Nephron (organoid): ENCODE measurements around the gene FUT6.

ENCODE experiments used
- H3K27ac Mint-ChIP-seq, 3 experiments: 2 replicates each; pipeline ENCODE4 v1.8.0; 2020; ENCODE audit warnings: mixed read lengths in 3 of 3, mild to moderate bottlenecking in 2 of 3, moderate library complexity in 1 of 3
- H3K27me3 Mint-ChIP-seq: 2 replicates; pipeline ENCODE4 v1.8.0; 2021; ENCODE audit warnings: low read depth, mild to moderate bottlenecking, moderate library complexity, mixed read lengths
- H3K36me3 Mint-ChIP-seq: 2 replicates; pipeline ENCODE4 v1.8.0; 2020; ENCODE audit warnings: low read depth, mixed read lengths
- H3K4me1 Mint-ChIP-seq: 2 replicates; pipeline ENCODE4 v1.8.0; 2020; ENCODE audit warnings: mixed read lengths
- H3K4me3 Mint-ChIP-seq, 3 experiments: 2 replicates each; pipeline ENCODE4 v1.8.0; 2020; ENCODE audit warnings: mild to moderate bottlenecking in 3 of 3, mixed read lengths in 3 of 3, moderate library complexity in 2 of 3
- H3K9me3 Mint-ChIP-seq: 2 replicates; pipeline ENCODE4 v1.8.0; 2020; ENCODE audit warnings: mixed read lengths
- TF ChIP-seq, protein P1 (sequence below), 3 experiments: fragments of 200-600 bp; sonication (generic); IDR thresholded peaks; one replicate each; pipeline ENCODE4 v1.5.0; 2021; ENCODE audit warnings: antibody characterized with exemption in 3 of 3; ENCODE audit not compliant: unreplicated experiment in 3 of 3

FUT6 gene

DNA sequence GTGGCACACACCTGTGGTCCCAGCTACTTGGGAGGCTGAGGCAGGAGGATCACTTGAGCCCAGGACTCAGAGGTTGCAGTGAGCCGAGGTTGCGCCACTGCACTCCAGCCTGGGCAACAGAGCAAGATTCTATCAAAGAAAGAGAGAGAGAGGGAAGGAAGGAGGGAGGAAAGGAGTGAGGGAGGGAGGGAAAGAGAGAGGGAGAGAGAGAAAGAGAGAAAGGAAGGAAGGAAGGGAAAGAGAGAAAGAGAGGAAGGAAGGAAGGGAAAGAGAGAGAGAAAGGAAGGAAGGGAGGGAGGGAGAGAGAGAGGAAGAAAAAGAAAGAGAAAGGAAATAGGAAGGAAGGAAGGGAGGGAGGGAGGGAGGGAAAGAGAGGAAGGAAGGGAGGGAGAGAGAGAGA is 22.3 kb downstream of the FUT6 start:
- H3K9me3 Mint-ChIP-seq: no peaks in the 10 kb centered on the region
- peaks cover 21% of the 10 kb centered on the region for H3K27me3 Mint-ChIP-seq
- H3K36me3 Mint-ChIP-seq: no peaks in the 10 kb centered on the region
- H3K27ac Mint-ChIP-seq: no peak overlapping the region
- H3K4me3 Mint-ChIP-seq: no peak overlapping the region
- TF ChIP-seq, protein P1, sequence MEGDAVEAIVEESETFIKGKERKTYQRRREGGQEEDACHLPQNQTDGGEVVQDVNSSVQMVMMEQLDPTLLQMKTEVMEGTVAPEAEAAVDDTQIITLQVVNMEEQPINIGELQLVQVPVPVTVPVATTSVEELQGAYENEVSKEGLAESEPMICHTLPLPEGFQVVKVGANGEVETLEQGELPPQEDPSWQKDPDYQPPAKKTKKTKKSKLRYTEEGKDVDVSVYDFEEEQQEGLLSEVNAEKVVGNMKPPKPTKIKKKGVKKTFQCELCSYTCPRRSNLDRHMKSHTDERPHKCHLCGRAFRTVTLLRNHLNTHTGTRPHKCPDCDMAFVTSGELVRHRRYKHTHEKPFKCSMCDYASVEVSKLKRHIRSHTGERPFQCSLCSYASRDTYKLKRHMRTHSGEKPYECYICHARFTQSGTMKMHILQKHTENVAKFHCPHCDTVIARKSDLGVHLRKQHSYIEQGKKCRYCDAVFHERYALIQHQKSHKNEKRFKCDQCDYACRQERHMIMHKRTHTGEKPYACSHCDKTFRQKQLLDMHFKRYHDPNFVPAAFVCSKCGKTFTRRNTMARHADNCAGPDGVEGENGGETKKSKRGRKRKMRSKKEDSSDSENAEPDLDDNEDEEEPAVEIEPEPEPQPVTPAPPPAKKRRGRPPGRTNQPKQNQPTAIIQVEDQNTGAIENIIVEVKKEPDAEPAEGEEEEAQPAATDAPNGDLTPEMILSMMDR (IDR thresholded peaks at IDR 0.05; ENCODE audit: unreplicated experiment in 3 of 3): no peak
- H3K4me1 Mint-ChIP-seq: no peaks in the 10 kb centered on the region

DNA sequence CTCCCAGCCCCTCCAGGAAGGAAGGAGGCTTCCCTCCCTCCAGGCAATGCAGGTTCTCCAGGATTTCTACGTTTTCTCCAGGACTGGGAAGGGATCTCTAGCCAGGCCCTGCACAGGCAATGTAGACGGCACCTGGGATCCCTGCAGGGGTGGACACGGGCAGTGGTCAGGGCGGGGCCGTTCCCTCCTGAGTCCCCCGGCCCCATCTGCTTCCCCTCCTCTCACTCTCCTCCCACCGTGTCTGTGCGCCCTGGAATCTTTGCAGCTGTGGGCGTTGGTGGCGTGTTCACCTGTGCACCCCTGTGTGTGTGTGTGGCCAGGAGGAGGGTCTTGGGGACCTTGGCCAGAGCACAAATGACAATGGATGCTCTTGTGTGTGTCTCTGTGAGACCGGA is 24.7 kb downstream of the FUT6 start:
- Mint-ChIP-seq H3K9me3 (no peaks in the 10 kb centered on the region), H3K27ac (no peak overlapping the region)

DNA sequence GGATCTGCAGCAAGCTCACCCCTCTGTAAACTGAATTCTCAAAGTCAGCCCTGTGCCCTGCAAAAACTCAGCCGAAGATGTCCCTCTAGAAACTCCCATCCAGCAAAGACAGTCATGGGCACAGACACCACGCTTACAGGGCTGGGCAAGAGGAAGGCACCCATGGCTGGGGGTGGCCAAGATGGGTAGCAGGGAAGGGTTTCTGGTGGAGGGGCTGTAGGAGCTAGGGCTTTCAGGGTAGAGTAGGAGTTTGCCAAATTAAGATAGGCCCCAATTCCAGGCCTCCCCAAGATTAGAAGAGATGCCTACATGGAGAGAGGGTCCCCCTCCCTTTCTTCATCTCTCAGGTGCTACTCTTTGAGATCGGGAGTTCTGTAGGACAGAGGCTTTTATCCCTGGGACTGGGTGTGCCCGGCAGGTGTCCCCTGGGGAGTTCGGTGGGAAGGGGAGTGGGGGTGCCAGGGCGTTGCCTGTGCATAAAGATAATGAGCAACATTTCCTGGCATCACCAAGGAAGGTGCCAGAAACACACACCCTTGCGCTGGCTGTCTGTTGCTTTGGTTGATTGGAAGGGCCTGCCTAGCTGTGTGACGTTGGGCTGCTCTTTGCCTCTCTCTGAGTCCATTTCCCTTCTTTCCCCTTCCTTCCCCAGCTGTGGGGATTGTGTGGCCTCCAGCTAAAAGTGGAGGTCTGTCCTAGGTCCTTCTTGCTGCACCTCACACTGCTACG is 25.2 kb downstream of the FUT6 start:
- Mint-ChIP-seq H3K27ac (no peak overlapping the region), H3K9me3 (no peaks in the 10 kb centered on the region), H3K36me3 (no peaks in the 10 kb centered on the region), H3K4me1 (no peaks in the 10 kb centered on the region), H3K4me3 (no peak overlapping the region), H3K27me3 (peaks cover 21% of the 10 kb centered on the region)
- TF ChIP-seq, protein P1 (IDR thresholded peaks at IDR 0.05; ENCODE audit: unreplicated experiment in 3 of 3): no peak

More for the DNA sequence above, 24.7 kb downstream of the FUT6 start:
- TF ChIP-seq, protein P1 (IDR thresholded peaks at IDR 0.05; ENCODE audit: unreplicated experiment in 3 of 3): no peak
- Mint-ChIP-seq H3K36me3 (no peaks in the 10 kb centered on the region), H3K4me3 (no peak overlapping the region), H3K4me1 (no peaks in the 10 kb centered on the region), H3K27me3 (peaks cover 21% of the 10 kb centered on the region)

DNA sequence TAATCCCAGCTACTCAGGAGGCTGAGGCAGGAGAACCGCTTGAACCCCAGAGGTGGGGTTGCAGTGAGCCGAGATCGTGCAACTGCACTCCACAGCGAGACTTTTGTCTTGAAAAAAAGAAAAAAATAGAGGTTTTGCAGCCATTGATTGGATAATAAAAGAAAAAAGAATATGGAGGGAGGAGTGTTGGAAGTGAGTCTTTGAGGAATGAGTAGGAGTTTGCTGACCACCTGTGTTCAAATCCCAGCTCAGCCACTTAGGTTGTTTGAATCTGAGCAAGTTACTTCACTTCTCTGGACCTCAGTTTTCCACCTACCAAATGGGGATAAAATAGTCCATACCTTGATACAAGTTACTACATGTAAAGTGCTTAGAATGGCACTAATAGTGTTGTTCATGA is 28.4 kb downstream of the FUT6 start:
- Mint-ChIP-seq H3K4me3 (no peak overlapping the region), H3K27me3 (peaks cover 28% of the 10 kb centered on the region), H3K27ac (no peak overlapping the region), H3K36me3 (no peaks in the 10 kb centered on the region), H3K9me3 (no peaks in the 10 kb centered on the region), H3K4me1 (no peaks in the 10 kb centered on the region)
- TF ChIP-seq, protein P1 (IDR thresholded peaks at IDR 0.05; ENCODE audit: unreplicated experiment in 3 of 3): no peak

DNA sequence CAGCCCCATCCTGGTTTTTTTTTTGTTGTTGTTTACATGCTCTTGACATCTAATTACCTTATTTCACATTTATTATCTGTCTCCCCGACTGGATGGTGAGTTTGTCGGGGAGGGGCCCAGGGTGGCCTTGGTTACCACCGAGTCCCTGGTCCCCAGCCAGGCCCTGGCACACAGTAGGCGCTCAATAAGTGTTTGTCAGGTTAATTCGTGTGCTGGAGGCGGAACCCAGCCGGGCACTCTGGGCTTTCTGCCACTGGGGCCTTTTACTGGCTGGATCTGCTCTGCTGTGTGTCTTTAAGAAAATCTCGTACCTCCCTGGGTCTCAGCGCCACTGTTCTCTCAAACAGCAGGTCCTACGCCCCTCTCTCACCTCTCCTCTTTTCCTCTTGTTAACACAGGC is 30.0 kb downstream of the FUT6 start:
- Mint-ChIP-seq H3K9me3 (no peaks in the 10 kb centered on the region), H3K27ac (no peak overlapping the region), H3K36me3 (no peaks in the 10 kb centered on the region), H3K4me3 (no peak overlapping the region), H3K4me1 (no peaks in the 10 kb centered on the region), H3K27me3 (peaks cover 35% of the 10 kb centered on the region)
- TF ChIP-seq, protein P1 (IDR thresholded peaks at IDR 0.05; ENCODE audit: unreplicated experiment in 3 of 3): no peak

DNA sequence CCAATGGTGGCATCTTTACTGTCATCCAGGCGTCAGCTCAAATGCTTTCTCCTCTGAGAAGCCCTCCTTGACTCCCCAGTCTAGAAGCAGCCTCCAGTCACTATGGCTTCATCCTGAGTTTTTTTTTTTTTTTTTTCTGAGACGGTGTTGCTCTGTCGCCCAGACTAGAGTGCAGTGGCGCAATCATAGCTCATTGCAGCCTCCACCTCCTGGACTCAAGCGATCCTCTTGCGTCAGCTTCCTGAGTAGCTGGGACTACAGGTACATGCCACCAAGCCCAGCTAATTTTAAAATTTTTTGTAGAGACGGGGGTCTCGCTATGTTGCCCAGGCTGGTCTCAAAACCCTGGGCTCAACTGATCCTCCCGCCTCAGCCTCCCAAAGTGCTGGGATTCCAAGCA is 30.4 kb downstream of the FUT6 start:
- Mint-ChIP-seq H3K27me3 (peaks cover 39% of the 10 kb centered on the region), H3K4me1 (no peaks in the 10 kb centered on the region), H3K36me3 (no peaks in the 10 kb centered on the region)

More for the DNA sequence above, 30.4 kb downstream of the FUT6 start:
- H3K4me3 Mint-ChIP-seq: no peak overlapping the region
- TF ChIP-seq, protein P1 (IDR thresholded peaks at IDR 0.05; ENCODE audit: unreplicated experiment in 3 of 3): no peak
- no peaks in the 10 kb centered on the region for H3K9me3 Mint-ChIP-seq
- H3K27ac Mint-ChIP-seq: no peak overlapping the region
